ENCODE measurements around the gene MAP4.
"Not testable (repeated sequence)": the region's sequence is repeated elsewhere in the genome, so short reads cannot be mapped to it uniquely, and the experiment has no call there.

Gene MAP4

DNA sequence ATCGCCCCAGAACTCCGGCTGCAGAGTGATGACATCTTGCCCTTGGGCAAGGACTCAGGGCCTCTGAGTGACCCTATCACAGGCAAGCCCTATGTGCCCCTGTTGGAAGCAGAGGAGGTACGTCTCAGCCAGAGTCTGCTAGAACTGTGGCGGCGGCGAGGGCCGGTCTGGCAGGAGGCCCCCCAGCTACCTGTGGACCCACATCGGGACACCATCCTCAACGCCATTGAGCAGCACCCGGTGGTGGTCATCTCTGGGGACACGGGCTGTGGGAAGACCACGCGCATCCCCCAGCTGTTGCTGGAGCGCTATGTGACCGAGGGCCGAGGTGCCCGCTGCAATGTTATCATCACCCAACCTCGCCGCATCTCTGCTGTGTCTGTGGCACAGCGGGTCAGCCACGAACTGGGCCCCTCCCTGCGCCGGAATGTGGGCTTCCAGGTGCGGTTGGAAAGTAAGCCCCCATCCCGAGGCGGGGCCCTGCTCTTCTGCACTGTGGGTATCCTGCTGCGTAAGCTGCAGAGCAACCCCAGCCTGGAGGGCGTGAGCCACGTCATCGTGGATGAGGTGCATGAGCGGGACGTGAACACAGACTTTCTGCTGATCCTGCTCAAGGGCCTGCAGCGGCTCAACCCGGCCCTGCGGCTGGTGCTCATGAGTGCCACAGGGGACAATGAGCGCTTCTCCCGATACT is 169.9 kb downstream of the MAP4 start:
- no peak for DNase-seq (ENCODE audit: low read depth)

DNA sequence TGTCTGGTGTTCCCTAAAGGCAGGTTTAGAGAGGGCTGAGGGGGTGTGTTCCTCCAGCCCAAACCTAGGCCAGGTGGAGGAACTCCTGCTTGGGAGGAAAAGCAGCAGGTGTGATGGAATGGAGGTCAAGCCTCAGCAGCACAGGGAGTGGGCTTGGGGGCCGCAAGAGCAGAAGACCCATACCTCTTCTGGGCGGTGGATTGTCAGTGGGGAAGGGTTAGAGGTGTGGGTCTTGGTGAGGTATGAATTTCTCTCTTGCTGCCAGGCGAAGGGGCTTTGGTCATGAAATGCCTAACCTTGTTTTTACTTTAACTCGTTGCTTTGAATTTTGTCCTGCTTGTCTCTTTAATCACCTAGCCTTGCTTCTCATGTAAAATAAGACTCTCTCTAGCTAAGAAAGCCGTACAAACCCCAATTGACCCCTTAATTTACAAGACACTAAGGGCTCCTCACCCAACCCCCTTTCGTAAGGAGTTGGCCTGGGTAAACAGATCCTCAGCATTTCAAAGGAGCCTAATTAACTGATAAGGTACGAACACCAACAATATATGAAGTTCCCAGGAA is 174.3 kb downstream of the MAP4 start:
- DNase-seq (ENCODE audit: low read depth) = no peak

DNA sequence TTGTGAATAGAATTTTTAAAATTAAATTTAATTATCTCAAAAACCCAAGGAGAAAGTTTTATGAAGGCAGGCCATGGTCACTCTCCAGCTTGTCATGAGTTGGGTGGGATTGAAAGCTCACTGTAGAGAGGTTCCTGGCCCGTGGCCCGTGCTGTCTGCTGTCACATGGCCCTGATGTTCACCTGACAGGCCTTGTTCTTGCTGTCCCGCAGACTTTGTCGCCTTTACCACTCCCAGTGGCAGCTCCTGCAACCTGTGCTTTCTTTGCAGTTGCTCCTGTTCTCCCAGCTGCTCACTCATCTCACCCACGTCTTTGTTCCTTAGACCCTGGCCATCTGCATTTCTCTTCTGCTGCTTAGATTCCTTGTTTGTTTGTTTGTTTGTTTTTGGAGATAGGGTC is 177.7 kb downstream of the MAP4 start:
- no peak for DNase-seq (ENCODE audit: low read depth)

DNA sequence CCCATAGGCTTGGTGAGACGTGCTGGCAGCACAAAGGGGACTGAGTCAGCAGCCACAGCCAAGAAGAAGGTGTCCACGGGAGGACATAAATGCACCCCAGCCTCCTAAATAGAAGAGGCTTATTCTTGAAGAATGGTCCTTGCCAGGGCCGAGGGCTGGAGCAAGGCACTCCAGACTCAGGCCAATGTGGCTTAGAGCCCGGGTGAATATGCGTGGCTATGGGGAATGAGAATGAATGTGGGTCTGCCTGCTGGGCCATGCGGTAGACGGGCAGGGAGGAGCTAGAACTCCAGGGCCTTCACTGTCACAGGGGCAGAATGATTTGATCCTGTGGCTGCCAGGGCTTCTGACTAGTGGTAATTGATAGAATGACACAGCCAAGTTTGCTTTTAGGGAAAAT is 179.2 kb downstream of the MAP4 start:
- DNase-seq (ENCODE audit: low read depth) = no peak

DNA sequence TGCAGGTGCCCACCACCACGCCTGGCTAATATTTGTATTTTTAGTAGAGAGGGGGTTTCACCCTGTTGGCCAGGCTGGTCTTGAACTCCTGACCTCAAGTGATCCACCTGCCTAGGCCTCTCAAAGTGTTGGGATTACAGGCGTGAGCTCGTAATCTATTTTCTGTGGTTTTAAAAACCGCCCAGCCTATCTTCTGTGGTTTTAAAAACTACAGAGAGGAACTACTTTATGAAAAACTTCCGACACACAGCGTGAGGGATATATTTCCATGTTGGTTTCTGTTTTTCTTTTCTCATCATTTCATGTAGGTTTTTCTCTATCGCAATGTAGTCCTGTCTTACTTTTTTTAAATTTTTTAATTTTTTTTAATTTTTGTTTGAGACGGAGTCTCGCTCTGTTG is 186.7 kb downstream of the MAP4 start:
- not testable (repeated sequence) for DNase-seq (ENCODE audit: low read depth)

DNA sequence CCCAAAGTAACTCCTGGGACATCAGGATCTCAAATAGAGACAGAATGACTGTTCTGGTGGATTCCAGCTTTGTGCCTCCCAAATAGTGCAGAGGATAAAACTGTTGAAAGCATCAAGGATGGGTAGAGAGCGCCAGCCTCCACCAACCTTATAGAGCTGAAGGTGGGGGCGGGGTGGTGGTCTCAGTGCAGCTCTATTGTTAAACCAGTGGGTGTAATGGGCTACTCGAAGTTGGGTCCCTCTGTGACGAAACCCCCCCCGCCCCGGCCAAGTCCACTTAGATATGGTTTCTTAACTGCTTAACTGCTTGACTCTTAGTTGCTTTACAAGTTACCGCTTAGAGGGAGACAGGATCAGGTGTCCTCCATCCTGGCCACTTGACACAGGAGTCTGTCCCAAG is 190.6 kb downstream of the MAP4 start:
- no peak for DNase-seq (ENCODE audit: low read depth)

DNA sequence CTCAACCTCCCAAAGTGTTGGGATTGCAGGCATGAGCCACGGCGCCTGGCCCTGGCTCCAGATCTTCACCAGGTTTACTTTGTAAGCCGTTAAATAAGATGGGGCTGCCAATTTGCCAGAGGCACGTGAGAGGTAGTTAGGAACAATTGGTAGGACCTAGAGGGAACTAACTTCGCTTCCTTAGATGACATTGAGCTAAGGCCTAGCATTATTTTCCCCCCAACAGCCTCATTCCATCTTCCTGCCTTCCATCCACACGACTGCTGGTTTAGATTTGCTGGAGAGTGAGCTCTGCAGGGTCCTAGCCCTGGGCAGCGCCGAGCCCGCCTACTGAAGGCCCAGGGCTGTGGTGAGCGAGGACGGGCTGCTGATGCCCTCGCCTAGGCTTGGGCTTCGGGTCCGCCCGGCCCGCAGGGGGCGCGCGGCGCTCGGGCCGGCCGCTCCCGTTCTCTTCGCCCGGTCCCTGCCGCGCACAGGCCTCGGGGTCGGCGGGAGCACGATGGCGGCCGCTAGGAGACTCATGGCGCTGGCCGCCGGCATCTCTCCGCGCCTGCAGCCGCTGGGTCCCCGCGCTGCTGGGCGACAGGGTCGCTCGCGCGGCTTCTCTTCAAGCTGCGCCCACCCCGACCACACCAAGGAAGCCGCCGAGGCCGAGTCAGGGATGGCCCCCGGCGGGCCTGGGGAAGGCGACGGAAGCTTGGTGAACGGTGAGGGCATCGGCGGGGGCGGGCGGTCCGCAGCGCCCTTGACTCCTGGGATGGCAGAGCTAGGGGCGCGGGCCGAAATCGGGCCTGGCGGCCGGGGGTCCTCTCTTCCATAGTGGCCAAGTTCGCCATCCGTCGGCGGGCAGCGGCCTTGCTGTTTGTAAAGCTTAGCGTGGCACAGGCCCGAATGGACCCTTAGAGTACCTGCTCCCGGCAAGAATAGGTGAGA is 191.4 kb downstream of the MAP4 start:
- DNase-seq (ENCODE audit: low read depth) = peak; percentile 78

DNA sequence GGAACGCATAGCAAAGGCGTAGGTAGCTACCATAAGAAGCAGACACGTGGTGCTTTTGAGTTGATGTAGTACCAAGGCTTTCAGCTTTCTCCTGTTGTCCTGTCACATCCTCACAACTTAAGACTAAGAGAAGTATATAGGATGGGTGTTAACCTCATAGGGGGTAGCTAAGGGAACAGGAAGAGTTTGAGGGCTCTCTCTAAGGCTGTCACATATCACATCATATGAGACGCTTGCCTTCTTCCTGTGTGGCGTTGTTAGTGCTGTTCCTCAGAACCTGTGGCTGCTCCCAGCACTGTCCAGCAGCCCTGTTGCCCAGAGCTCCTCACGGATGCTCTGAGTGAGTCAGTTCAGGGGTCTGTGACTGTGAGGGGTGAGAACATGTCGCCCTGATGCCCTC is 198.6 kb downstream of the MAP4 start:
- DNase-seq (ENCODE audit: low read depth) = no peak

DNA sequence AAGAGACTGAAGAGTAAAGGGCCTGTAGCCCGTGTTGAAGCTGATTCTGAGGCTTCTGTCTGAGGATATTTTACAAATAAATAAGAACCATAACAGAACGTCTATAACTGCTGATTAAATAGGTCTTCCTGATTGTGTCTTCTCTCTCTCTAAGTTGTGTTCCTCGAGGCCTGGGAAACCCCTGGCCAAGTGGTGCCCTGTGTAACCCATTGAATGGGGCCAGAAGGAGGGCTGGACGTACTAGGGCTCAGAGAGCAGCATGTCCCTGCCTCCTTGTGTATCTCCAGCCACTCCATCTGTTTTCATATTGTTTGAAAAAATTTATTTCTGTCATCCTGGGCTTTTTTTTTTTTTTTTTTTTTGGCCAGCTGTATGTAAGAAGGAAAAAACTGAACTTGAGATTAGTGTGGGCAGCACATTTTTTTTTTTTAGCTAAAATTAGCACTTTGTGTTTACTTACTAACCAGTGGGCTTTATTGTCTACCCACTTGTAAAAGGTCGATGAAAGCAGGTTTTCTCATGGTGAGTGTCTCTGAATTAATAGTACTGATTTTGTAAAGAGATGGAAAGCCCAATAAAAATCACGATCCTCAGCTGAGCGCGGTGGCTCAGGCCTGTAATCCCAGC is 202.6 kb downstream of the MAP4 start:
- no peak for DNase-seq (ENCODE audit: low read depth)

DNA sequence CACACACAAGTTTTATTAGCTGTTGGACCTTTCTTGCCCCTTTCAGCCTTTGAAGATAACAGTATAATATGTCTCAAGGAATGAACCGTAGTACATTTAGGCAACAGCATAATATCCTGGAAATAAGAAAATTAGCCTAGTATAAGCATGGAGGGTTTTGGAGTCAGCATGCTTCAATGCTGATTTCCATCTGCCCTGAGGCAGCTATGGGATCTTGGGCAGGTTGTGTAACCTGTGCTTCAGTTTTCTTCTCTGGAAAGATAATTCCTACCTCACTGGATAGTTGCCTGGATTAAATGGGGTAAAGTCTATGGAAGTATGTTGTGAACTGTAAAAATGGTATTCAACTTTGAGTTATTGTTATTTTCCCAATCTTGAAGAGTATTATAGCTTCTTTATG is 211.6 kb downstream of the MAP4 start:
- no peak for DNase-seq (ENCODE audit: low read depth)

DNA sequence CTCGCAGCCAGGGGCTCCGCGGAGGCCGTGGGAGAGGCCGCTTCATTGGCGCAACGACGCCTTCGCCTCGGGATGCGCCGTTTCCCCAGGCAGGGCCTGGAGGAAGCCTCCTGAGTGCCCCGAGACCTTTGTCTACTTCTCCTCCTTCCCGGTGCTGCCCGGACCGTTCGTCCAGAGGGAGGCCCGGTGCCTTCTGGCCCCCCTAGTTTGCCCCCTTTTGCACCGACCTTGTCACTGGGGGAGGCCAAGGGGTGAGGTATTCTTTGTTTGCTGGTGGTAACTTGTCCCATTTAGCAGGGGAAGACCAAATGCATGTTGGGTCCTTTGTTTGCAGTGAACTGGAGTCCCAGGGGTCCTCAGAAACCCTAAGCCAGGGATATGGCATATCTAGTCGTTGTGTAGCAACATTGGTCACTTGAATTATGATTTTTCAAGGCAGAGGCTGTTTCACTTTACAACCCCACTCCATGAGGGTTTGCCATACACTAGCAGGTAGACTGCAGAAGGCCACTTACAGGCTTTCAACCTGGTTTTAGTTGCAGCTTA is 212.7 kb downstream of the MAP4 start:
- DNase-seq (ENCODE audit: low read depth) = no peak

DNA sequence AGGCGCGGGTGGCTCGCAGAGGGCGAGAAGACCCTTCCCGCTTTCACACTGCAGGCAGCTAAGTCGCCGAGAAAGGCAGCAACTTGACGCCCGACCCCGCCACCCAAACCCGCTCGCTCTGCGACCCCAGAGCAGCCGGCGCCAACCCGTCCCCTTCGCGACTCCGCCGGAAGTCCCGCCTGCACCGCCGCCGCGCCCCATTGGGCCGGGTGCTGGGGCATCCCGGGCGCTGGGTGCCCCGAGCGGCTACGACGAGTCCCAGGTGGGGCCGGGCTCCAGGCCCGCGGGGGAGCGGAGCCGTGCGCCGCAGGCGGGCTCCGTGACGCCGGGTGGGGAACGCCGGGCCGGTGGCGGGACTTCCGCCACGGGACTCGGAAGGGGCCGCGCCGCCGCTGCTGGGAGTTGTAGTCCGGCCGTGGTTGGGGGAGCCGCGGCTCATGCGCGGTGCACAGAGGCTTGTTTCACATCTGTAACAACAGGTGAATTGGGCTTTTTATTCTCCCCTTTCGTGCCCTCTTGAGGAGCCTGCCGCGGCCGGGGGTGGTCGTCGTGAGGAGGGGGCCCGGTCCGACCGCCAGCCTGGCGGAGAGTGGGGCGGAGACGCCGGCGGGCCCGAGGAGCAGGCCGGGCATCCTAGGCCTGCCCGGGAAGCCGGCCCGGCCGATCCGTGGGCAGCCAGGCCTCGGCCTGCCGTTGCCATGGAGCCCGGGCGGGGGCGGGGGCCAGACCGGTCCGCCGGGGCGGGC is 213.3 kb downstream of the MAP4 start, which contains the start of gene DHX30:
Gene DHX30, plus strand, starts transcription at position 405 of the 746 bp plus-strand sequence. CDS start 7,546 bp downstream, outside the sequence.
- DNase-seq (ENCODE audit: low read depth) = peak; percentile 62
